ENCODE measurements around the gene SERPINA6.
"Not testable (repeated sequence)": the region's sequence is repeated elsewhere in the genome, so short reads cannot be mapped to it uniquely, and the experiment has no call there.

Gene SERPINA6, protein sequence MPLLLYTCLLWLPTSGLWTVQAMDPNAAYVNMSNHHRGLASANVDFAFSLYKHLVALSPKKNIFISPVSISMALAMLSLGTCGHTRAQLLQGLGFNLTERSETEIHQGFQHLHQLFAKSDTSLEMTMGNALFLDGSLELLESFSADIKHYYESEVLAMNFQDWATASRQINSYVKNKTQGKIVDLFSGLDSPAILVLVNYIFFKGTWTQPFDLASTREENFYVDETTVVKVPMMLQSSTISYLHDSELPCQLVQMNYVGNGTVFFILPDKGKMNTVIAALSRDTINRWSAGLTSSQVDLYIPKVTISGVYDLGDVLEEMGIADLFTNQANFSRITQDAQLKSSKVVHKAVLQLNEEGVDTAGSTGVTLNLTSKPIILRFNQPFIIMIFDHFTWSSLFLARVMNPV

DNA sequence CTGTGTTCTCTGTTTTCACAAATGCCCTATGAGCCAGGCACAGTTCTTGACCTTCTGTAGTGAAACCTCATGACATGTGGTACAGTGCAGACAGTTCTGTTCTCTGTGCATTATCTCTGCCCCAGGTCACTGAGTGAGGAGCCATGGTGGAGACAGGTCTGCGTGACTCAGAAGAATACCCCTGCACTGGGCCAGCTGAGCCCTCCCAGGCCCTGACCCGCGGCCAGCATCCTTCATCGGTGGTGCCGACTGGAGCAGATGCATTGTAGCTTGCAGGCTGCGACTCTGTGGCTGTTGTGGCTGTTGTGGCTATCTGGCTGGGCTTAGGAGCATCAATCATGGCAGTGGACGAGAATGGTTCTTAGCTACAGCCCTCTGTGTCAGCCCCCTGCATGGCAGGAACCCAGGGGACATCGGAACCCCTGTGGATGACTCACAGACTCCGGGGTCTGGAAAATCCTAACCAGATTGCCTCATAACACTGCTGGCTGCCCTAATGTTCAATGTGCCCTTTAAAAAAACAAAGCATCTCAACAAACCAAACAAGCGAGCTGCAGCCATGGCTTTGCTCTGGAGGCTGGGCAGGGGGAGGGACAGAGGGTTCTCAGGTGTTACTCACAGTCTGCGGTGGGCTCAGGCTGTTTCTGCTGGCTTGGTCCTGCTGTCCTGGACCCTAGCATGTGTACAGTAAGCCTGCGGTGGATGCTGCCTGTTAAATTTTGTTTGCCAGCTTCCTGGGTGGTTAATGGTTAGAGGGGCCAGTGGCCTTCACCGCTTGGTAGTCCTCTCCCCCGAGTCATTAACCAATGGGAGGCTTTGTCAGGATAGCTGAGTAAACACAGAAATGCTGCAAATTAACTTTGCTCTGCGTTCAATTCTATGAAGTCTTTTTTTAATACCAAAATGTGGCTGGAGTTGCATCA lies at the start of gene SERPINA6:
TSS of gene SERPINA6 (minus strand) at position 689 of the 923 bp plus-strand sequence. CDS start 8,688 bp downstream, outside the sequence.
- DNase-seq (ENCODE audit: low read depth) = no peak

- no peak for DNase-seq (ENCODE audit: low read depth)
Observed at GRCh38 chr14:94372021-94372605, 49.0 kb upstream of the SERPINA6 start.

GRCh38 chr14:94370524-94370910 lies 47.4 kb upstream of the SERPINA6 start:
- DNase-seq (ENCODE audit: low read depth) = no peak

- not testable (repeated sequence) for DNase-seq (ENCODE audit: low read depth)
Observed at GRCh38 chr14:94369766-94370523, 46.8 kb upstream of the SERPINA6 start.

- no peak for DNase-seq (ENCODE audit: low read depth)
Observed at GRCh38 chr14:94368956-94369355, 45.8 kb upstream of the SERPINA6 start.

GRCh38 chr14:94368243-94368590 lies 45.1 kb upstream of the SERPINA6 start:
- DNase-seq (ENCODE audit: low read depth) = no peak

GRCh38 chr14:94367347-94368242 lies 44.5 kb upstream of the SERPINA6 start:
- no peak for DNase-seq (ENCODE audit: low read depth)

DNA sequence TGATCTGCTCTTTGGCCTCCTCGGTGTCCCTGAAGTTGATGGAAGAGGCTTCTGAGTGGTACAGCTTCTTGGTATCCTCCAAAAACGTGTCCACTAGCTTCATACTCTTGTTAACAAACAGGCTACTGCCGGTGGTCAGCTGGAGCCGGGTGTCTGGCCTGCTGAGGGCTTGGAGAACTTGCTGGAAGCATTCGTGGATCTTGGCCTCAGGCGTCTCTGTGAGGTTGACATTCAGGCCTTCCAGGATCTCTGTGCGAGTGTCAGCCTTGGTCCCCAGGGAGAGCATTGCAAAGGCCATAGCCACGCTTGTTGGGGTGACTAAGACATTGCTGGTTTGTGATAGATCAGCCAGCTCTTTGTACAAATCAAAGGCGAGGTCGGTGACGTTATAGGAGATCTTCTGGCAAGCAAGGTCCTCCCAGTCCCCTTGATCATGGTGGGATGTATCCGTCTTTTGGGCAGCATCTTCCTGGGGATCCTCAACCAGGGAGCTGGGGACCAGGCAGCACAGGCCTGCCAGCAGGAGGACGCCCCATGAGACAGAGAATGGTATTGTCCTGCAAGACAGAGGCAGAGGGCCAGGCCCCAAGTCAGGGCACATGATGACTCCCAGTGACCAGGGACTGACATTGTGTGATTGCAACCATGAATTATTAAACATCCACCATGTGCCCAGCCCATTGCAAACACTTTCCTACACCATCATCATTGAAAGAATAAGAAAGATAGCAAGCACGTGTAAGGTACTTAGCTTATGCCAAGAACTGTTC lies 43.2 kb upstream of the SERPINA6 start, which contains the start of gene SERPINA2:
TSS of gene SERPINA2 (minus strand) at position 553 of the 770 bp plus-strand sequence.
- no peak for DNase-seq (ENCODE audit: low read depth)

GRCh38 chr14:94365624-94366023 lies 42.5 kb upstream of the SERPINA6 start:
- no peak for DNase-seq (ENCODE audit: low read depth)

- DNase-seq (ENCODE audit: low read depth) = no peak
Observed at GRCh38 chr14:94364964-94365363, 41.8 kb upstream of the SERPINA6 start.

DNA sequence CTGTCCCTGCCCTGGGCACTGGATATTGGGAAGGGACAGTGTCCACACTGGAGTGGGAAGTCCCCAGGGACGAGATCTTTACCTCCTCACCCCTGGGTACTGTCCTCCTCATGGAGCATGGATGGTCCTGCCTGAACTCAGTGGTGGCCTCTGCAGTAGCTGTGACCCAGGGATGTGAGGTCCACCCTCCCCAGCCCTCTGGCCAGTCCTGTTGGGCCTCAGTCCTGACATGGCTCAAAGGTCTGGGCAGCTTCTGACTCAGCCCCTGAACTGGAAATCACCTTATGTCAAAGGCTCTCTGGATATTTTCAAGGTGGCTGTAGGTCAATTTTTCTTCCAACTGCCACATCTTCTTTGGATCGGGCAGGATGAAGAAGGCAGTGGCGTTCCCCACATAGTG lies 40.9 kb upstream of the SERPINA6 start:
- no peak for DNase-seq (ENCODE audit: low read depth)

DNA sequence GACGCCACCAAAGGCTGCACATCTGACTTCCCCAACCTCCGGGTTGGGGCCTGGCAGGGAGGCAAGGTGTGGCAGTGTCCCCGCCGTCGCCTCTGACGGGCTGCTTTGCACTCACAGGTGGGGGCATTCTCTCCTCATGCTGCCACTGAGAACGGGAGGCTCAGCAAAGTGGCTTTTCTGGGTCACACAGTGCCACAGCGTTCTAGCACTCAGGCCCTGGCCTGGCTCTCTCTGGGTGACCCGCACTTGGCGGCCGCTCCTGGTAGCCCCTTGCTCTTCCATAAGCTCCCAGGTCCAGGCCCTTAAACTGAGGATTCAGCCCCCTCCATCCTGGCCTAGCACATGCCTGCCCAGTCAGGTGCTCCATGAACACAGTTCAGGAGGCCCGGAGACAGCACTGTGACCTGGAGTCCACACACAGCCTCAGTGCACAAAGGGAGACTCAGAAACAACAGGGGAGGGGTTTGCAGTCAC lies 40.1 kb upstream of the SERPINA6 start:
- no peak for DNase-seq (ENCODE audit: low read depth)

GRCh38 chr14:94362614-94363133 lies 39.5 kb upstream of the SERPINA6 start:
- no peak for DNase-seq (ENCODE audit: low read depth)

DNA sequence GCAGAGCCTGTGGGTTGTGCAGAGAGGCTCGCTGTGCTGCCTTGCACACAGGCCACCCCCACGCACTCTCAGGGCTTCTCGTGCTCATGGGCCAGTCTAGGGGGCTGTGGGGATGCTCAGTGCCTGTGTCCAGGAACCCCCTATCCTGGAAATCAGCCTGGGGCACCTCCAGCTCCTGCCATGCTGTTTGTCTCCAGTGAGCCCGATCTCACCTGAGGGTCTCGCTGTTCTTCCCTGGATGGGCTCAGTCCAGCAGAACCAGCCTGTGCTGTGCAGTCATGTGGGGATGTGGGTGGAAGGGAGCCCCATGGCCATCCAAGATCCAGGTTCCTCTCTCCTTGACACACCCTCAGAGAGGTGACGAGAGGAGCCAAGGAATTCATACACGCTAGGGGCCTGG lies 38.5 kb upstream of the SERPINA6 start:
- DNase-seq (ENCODE audit: low read depth) = no peak

DNA sequence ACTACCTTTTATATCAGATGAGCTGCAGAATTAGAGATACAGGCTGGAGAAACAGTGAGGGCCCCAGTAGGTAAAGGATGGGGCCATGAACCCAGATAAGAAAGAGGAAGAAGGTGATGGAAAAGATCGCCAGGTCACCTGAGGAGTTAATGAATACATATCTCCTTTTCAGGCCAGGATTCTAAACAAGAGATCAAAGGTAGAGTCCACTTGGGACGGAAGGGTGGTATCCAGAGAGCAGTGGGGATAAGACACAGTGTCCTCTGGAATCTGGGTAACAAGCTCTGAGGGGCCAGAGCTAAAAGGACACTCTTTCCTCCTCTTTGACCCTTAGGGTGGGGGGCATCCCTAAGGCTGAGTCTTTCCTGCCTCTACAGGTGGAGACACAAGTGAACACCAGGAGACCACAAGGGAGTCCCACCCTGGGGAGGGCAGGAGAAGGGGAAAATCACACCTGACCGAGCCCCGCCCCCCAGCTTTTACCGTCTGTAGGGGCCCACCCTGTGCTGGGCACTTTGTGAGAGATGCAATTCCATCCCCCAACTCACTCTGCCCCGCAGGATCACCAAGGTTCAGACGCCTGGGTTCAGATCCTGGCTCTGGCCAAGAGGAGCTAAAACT lies 37.9 kb upstream of the SERPINA6 start:
- DNase-seq (ENCODE audit: low read depth) = no peak

- DNase-seq (ENCODE audit: low read depth) = no peak
Observed at GRCh38 chr14:94357166-94357565, 34.0 kb upstream of the SERPINA6 start.

GRCh38 chr14:94356379-94357056 lies 33.4 kb upstream of the SERPINA6 start:
- no peak for DNase-seq (ENCODE audit: low read depth)

- no peak for DNase-seq (ENCODE audit: low read depth)
Observed at GRCh38 chr14:94355191-94355794, 32.2 kb upstream of the SERPINA6 start.

All from T-helper 22 cell (primary cell).